Keratinocyte (primary cell): Measurements from ENCODE around the gene CASP10. TPM values are rescaled to one million over a fixed set of nuclear protein-coding genes. Genes with fewer than 3 reads are reported as not detected.

Source experiments
- DNase-seq: peaks from one replicate; pipeline ENCODE4 v3.0.0-alpha.2; 2011; ENCODE audit warnings: low read depth, missing footprints, low spot score
- FAIRE-seq: peaks from 2 replicates; lab custom pipeline; 2011; peaks lifted over from hg19 to GRCh38; lab: Jason Lieb, UNC
- H2AFZ ChIP-seq: 2 replicates; pipeline ENCODE4 v1.6.0; 2012; ENCODE audit warnings: low read length, control low read depth, inconsistent platforms; ENCODE audit not compliant: control insufficient read depth
- H3K27ac ChIP-seq: 2 replicates; pipeline ENCODE4 v1.5.1; 2011; ENCODE audit warnings: low read length; ENCODE audit not compliant: control insufficient read depth, insufficient read depth
- H3K27me3 ChIP-seq: 3 replicates; pipeline ENCODE4 v1.6.0; 2011; ENCODE audit warnings: low read length; ENCODE audit not compliant: control insufficient read depth, insufficient read depth; ENCODE audit errors: extremely low read depth
- H3K36me3 ChIP-seq, 2 experiments: 2 replicates in 1 of 2; 3 replicates in 1 of 2; pipeline ENCODE4 v1.5.1; 2011; ENCODE audit warnings: low read length in 2 of 2, mild to moderate bottlenecking in 1 of 2; ENCODE audit not compliant: control insufficient read depth in 2 of 2, insufficient read depth in 2 of 2; ENCODE audit errors: extremely low read depth in 1 of 2
- H3K4me1 ChIP-seq: 3 replicates; pipeline ENCODE4 v1.5.1; 2011; ENCODE audit warnings: low read length; ENCODE audit not compliant: control insufficient read depth, insufficient read depth; ENCODE audit errors: extremely low read depth
- H3K4me2 ChIP-seq: 3 replicates; pipeline ENCODE4 v1.6.0; 2011; ENCODE audit warnings: low read depth, low read length; ENCODE audit not compliant: control insufficient read depth, insufficient read depth; ENCODE audit errors: extremely low read depth
- H3K4me3 ChIP-seq, 3 experiments: fragments of 200-600 bp in 1 of 3; sonication (generic) in 1 of 3; 2 replicates in 2 of 3; 3 replicates in 1 of 3; pipeline ENCODE4 v1.5.1; 2011 to 2016; ENCODE audit warnings: low read length in 3 of 3, mild to moderate bottlenecking in 3 of 3, control low read depth in 2 of 3, inconsistent platforms in 1 of 3, low read depth in 1 of 3, mixed read lengths in 1 of 3, mixed run types in 1 of 3, moderate library complexity in 1 of 3; ENCODE audit not compliant: control insufficient read depth in 2 of 3, insufficient read depth in 2 of 3; ENCODE audit errors: extremely low read depth in 1 of 3
- H3K79me2 ChIP-seq: 2 replicates; pipeline ENCODE4 v1.6.0; 2012; ENCODE audit warnings: low read length; ENCODE audit not compliant: control insufficient read depth, insufficient read depth
- H3K9ac ChIP-seq: 3 replicates; pipeline ENCODE4 v1.6.0; 2011; ENCODE audit warnings: low read length; ENCODE audit not compliant: control insufficient read depth, insufficient read depth; ENCODE audit errors: extremely low read depth
- H3K9me1 ChIP-seq: 3 replicates; pipeline ENCODE4 v1.6.0; 2011; ENCODE audit warnings: low read length; ENCODE audit not compliant: control insufficient read depth, insufficient read depth; ENCODE audit errors: extremely low read depth
- H3K9me3 ChIP-seq: 2 replicates; pipeline ENCODE4 v1.5.1; 2012; ENCODE audit warnings: low read depth, low read length; ENCODE audit not compliant: control insufficient read depth
- H4K20me1 ChIP-seq: 3 replicates; pipeline ENCODE4 v1.6.0; 2011; ENCODE audit warnings: low read length; ENCODE audit not compliant: control insufficient read depth, insufficient read depth; ENCODE audit errors: extremely low read depth
- EZH2 ChIP-seq: IDR thresholded peaks from one replicate; pipeline ENCODE4 v1.6.1; 2012; ENCODE audit warnings: inconsistent platforms, mild to moderate bottlenecking, low read length, moderate library complexity
- dilution Hi-C: fragments of 300-500 bp; cut with MboI; formaldehyde crosslinking; loops from one replicate; pipeline ENCODE4 v1.7.0; 2020; ENCODE audit warnings: low sequenced_read_pairs; ENCODE audit not compliant: extremely low pct_ligation_motif_present
- polyA plus RNA-seq, 5 experiments: library from polyadenylated mRNA; depleted of rRNA in 3 of 5; stranded (reverse) in 3 of 5; stranded (forward) in 1 of 5; unstranded in 1 of 5; fragments of >200 nt; gene quantifications; 1 replicate in 1 of 5; 2 replicates in 3 of 5; 3 replicates in 1 of 5; pipeline versions ENCODE4 v1.2.1 to v1.2.3, GENCODE V29; 2011 to 2012; ENCODE audit warnings: missing spikeins in 2 of 5, low read depth in 1 of 5, low replicate concordance in 1 of 5
- TF ChIP-seq, protein P1 (sequence below), 3 experiments: IDR thresholded peaks in 1 of 3; conservative IDR thresholded peaks in 1 of 3; optimal IDR thresholded peaks in 1 of 3; 2 replicates in 2 of 3; 3 replicates in 1 of 3; pipeline versions ENCODE3 to v1.5.1; 2011; ENCODE audit warnings: low read length in 3 of 3, mild to moderate bottlenecking in 3 of 3, moderate library complexity in 2 of 3, control low read depth in 1 of 3, inconsistent platforms in 1 of 3; ENCODE audit not compliant: insufficient read depth in 2 of 3; ENCODE audit errors: extremely low read depth in 1 of 3

CASP10 gene
- polyA plus RNA-seq, 1 donor (not counting 4 experiments of a cell fraction or from before 2014, with no cell fraction given) = 7.1 TPM

GRCh38 chr2:201262718-201263117 lies 79.8 kb downstream of the CASP10 start:
- Histone ChIP-seq H2AFZ (no peak overlapping the region), H3K4me3 (no peak overlapping the region), H3K4me2 (no peak overlapping the region), H3K9me1 (no peaks in the 10 kb centered on the region), H3K27me3 (no peaks in the 10 kb centered on the region), H4K20me1 (no peaks in the 10 kb centered on the region), H3K9ac (no peak overlapping the region), H3K79me2 (peaks cover 30% of the 10 kb centered on the region), H3K27ac (no peak overlapping the region), H3K36me3 (peaks cover 1 to 11% of the 10 kb centered on the region in 2 experiments), H3K9me3 (no peaks in the 10 kb centered on the region), H3K4me1 (peaks cover 15% of the 10 kb centered on the region)
- no peak for TF ChIP-seq EZH2
- TF ChIP-seq, protein P1, sequence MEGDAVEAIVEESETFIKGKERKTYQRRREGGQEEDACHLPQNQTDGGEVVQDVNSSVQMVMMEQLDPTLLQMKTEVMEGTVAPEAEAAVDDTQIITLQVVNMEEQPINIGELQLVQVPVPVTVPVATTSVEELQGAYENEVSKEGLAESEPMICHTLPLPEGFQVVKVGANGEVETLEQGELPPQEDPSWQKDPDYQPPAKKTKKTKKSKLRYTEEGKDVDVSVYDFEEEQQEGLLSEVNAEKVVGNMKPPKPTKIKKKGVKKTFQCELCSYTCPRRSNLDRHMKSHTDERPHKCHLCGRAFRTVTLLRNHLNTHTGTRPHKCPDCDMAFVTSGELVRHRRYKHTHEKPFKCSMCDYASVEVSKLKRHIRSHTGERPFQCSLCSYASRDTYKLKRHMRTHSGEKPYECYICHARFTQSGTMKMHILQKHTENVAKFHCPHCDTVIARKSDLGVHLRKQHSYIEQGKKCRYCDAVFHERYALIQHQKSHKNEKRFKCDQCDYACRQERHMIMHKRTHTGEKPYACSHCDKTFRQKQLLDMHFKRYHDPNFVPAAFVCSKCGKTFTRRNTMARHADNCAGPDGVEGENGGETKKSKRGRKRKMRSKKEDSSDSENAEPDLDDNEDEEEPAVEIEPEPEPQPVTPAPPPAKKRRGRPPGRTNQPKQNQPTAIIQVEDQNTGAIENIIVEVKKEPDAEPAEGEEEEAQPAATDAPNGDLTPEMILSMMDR (optimal IDR thresholded peaks at IDR 0.05 in 1 of 3, IDR thresholded peaks at IDR 0.05 in 1 of 3, conservative IDR thresholded peaks at IDR 0.05 in 1 of 3; ENCODE audit: extremely low read depth in 1 of 3, insufficient read depth in 2 of 3, low read length in 3 of 3) = no peak
- no peak for FAIRE-seq
- dilution Hi-C loops = no loop called here
- DNase-seq = no peak

DNA sequence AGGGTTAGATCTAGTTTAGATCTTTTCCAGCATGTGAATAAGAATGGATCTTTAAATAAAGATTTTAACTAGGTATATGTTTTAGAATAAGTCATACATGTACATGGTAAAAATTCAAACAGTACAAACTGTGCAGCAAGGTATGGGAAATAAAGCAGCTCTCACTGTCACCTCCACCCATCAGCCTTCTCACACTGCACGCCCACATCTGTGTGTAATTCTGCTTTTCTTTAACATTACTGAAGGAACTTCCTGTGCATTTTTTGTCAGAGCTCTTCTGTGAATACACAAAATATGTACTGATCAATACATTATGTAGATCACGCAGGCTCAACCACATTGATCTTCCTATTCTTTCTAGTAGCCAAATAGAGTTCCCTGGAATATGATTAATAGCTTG lies 80.8 kb downstream of the CASP10 start:
- no peak for FAIRE-seq
- Histone ChIP-seq H4K20me1 (no peaks in the 10 kb centered on the region), H2AFZ (no peak overlapping the region), H3K9ac (no peak overlapping the region), H3K9me3 (no peaks in the 10 kb centered on the region), H3K79me2 (peaks cover 28% of the 10 kb centered on the region), H3K4me2 (no peak overlapping the region), H3K4me1 (peaks cover 15% of the 10 kb centered on the region), H3K36me3 (peaks cover 4 to 16% of the 10 kb centered on the region in 2 experiments), H3K27me3 (no peaks in the 10 kb centered on the region), H3K27ac (no peak overlapping the region), H3K9me1 (no peaks in the 10 kb centered on the region), H3K4me3 (no peak overlapping the region)
- no peak for DNase-seq
- dilution Hi-C loops = no loop called here
- TF ChIP-seq, protein P1 (optimal IDR thresholded peaks at IDR 0.05 in 1 of 3, IDR thresholded peaks at IDR 0.05 in 1 of 3, conservative IDR thresholded peaks at IDR 0.05 in 1 of 3; ENCODE audit: extremely low read depth in 1 of 3, insufficient read depth in 2 of 3, low read length in 3 of 3) = no peak
- TF ChIP-seq EZH2 = no peak
